NCI-H2107 (cell line): ENCODE results near the gene APBA2.
"Not testable (repeated sequence)": the region's sequence is repeated elsewhere in the genome, so short reads cannot be mapped to it uniquely, and the experiment has no call there.

Experiments used
- DNase-seq: peaks from one replicate; lab custom pipeline; 2025; lab: John Stamatoyannopoulos, UW

The APBA2 gene

DNA sequence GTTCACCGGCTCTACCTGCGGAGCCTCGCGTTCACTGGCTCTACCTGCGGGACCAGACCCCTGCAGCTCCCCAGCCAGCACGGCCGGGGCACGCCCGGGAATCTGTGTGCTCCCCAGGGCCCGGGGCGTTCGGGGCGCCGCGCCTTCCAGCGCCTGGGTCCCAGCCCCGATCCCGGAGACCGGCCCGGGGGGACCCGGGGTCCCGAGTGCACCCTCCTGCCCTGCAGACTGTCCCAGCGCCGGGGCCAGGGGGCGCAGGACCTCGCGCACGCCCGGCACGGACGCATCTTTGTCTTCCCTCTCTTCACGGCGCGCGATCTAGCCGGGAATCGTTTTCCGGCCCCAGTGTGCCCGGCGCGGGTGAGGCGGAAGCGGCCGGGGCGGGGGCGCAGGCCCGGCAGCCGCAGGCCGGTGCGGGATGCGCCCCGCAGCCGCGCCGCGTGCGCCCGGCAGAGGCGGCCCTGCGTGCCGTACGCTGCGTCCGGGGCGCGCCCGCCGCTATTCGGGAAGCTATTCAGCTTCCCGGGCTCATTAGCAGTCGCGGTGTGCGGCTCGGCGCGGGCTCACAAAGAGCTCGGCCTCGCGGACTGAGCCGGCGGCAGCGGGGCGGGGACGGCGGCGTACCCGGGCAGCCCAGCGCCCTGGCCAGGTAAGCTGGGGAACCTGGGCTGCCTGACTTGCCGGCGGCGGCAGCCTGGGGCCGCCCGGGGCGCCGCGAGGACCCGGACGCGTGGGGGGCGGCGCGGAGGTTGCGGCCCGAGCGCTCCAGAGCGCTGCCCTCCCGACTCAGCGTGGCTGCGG, at the start of gene APBA2:
Gene APBA2, plus strand, starts transcription at position 345 of the 801 bp plus-strand sequence. CDS start 167,911 bp downstream, outside the sequence.
- DNase-seq, result no peak

DNA sequence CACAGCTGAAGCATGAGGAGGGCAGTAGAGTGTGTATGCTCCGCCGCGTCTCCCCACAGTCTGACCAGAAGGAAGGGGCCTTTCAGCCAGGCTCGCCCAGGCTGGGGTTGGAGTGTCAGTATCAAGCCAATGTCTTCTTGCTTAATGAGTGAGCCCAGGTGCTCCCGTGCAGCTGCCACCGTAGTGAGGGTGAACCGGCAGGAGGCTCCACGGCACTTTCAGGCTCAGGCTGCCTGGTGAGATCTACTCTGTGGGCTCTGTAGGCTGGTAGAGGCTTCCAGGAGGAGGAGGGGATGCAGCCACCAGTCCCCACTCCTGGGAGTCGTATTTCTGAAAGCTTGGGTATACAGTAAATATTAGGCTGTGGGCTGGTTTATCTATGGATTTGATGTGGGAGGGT, 45.5 kb upstream of the APBA2 start:
- not testable (repeated sequence) for DNase-seq

DNA sequence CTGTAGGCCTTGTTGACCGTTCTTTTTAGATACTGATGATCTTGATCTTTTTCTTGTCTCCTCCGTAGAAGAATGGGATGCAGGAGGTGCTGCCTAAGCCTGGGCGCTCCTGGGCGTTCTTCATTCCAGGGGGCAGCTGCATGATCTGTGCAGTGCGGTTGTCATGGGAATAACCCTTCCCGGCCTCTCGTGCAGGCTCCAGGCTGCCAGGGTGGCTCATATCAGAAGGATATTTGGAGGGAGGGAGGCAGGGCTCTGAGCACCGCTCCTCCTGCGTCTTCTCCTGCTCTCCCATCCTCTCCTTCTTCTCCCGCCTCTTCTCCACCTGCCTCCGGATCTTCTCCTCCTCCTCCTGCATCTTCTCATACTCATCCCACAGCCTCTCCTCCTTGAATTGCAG, 43.6 kb upstream of the APBA2 start:
- not testable (repeated sequence) for DNase-seq

DNA sequence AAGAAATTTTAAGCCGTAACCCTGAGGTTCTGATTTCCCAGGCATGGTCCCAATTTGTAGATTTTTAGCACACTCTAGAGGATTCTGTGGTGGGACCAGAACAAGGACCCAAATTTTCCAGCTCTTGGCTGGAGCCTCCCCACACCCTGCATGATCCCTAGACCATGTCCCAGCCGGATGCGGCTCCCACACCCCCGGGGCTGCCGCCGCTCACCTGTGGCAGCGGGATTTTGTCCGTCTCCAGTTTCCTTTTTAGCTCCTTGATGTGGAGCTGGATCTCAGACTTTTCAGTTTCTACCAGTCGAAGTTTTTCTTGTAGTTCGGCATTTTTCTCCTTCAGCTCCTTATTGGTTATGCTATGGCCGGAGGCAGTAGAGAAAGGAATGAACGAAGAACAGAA, 42.3 kb upstream of the APBA2 start:
- not testable (repeated sequence) for DNase-seq

DNA sequence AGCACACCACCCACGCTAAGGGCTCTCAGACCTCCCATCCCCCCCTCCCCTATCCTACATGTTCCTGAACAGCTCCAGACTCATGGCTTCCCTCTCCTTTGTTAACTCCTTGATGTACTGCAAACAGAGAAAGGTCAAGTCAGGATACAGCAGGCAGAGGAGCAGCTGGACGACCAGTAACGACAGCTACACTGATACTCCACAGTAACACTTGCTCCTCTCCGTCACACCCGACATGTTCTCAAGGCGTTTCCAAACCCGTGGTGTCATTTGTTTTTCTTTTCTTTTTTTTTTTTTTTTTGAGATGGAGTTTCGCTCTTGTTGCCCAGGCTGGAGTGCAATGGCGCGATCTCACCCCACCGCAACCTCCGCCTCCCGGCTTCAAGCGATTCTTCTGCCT, 41.6 kb upstream of the APBA2 start:
- not testable (repeated sequence) for DNase-seq

DNA sequence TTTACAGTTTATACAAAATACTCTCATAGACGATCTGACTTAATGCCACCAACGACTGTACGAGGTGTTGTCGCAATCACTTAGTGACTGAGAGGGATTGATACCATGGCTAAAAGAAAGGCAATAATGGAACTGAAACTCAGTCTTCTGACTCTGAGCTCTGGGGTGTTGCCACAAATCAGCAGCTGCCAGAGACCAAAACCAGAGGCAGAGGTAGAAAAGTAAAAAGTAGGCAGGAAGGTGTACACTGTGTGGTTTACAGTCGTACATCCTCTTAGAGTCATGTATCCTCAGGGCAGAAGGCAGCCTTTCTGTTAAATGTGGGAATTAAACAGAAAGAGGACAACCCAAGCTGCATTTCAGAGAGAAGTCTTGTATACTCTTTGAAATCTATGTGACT, 38.5 kb upstream of the APBA2 start:
- not testable (repeated sequence) for DNase-seq

DNA sequence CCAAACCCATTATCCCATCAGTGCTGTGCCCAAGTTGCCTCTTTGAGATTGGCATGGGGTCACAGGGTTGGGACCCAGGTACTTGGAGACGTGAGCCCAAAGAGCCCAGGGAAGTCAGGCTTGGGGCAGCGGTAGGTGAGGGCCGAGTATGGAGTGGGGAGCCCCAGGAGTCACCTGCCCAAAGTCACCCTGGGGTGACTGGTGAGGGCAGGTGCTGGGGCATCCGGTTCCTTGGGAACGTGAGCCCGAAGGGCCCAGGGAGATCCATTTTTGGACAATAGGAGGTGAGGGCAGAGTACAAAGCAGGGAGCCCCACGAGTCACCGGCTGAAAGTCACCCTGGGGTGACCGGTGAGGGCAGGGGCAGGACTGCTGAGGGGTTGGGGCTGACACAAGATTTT, 37.8 kb upstream of the APBA2 start:
- DNase-seq, result not testable (repeated sequence)

DNA sequence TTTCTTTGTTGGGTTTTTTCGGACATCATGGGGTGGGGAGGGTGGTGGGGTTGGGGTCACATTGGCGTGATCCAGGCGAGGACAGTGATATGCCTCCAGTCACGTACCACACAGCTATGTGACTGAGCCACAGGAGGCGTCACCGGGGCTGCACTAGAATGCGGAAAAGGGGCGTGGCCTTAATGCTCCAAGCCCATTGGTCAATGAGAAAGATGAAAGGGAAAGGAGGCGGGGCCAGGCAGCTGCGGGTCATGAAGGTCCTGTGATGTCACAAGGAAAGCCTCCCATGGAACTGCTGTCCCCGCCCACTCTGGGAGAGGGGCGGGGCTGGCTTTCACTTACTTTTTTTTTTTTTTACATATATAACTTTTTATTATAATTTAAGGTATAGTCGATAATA, 37.3 kb upstream of the APBA2 start, which contains the start of gene GOLGA6L7:
Gene GOLGA6L7, minus strand, starts transcription at position 124 of the 400 bp plus-strand sequence. Its CDS starts 95 bp downstream, at position 29.
- not testable (repeated sequence) for DNase-seq

DNA sequence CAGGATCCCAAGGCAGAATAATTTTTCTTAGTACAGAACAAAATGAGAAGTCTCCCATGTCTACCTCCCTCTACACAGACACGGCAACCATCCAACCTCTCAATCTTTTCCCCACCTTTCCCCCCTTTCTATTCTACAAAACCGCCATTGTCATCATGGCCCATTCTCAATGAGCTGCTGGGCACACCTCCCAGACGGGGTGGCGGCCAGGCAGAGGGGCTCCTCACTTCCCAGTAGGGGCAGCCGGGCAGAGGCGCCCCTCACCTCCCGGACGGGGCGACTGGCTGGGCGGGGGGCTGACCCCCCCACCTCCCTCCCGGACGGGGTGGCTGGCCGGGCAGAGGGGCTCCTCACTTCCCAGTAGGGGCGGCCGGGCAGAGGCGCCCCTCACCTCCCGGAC, 36.5 kb upstream of the APBA2 start:
- not testable (repeated sequence) for DNase-seq

DNA sequence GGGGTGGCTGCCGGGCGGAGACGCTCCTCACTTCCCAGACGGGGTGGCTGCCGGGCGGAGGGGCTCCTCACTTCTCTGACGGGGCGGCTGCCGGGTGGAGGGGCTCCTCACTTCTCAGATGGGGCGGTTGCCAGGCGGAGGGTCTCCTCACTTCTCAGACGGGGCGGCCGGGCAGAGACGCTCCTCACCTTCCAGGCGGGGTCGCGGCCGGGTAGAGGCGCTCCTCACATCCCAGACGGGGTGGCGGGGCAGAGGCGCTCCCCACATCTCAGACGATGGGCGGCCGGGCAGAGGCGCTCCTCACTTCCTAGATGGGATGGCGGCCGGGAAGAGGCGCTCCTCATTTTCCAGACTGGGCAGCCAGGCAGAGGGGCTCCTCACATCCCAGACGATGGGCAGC, 36.0 kb upstream of the APBA2 start:
- not testable (repeated sequence) for DNase-seq

DNA sequence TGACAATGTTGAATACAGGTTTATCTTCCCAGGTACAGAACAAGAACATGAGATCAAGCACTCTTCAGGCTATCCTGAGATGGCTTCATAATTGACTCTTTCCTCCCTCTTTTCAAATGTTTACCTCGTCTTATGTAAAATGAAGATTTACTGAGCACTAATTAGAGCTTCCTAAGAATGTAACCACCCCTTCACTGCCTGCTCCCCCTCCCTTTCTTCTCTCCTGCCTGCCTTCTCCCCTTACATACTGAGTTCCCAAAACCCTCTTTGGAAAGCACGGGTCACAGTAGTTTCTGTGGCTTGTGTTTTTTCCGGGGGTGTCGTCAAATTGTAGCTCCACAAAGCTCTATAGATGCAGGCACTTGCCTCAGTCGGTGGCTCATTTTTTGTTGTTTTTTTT, 32.1 kb upstream of the APBA2 start:
- not testable (repeated sequence) for DNase-seq

DNA sequence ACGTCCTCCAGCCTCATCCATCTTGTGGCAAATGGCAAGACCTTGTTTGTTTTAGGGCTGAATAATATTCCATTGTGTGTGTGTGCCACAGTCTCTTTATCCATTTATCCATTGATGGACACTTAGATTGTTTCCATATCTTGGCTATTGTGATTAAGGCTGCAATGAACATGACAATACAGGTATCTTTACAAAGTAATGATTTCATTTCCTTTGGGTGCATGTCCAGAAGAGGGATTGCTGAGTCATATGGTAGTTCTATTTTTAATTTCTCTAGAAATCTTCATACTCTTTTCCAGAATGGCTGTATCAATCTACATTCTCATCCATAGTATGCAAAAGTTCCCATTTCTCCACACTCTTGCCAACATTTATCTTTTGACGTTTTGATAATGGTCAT, 31.2 kb upstream of the APBA2 start:
- not testable (repeated sequence) for DNase-seq

DNA sequence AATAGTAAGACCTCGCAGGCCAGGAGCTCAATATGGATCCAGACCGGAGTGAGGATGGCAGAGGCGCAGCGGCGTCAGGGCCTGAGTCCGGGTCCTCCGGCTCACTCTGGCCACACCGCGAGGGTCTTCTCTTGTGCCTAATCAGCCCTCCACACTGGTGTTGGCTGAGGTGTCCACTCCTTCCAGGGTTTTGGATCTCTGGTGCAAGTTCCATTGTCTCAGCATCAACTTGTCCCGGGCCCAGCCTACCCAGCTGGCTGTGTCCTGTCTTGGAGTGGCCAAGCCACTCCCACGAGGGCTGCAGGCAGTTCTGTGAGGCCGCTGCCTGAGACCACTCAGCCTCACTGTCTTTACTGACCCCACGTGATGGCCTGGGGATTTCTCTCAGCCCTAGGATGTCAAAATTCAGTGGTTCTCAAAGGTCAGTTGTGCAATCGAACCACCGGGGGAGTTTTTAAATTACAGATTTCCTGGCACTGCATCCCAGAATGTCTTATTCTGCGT, 24.7 kb upstream of the APBA2 start:
- no peak for DNase-seq

DNA sequence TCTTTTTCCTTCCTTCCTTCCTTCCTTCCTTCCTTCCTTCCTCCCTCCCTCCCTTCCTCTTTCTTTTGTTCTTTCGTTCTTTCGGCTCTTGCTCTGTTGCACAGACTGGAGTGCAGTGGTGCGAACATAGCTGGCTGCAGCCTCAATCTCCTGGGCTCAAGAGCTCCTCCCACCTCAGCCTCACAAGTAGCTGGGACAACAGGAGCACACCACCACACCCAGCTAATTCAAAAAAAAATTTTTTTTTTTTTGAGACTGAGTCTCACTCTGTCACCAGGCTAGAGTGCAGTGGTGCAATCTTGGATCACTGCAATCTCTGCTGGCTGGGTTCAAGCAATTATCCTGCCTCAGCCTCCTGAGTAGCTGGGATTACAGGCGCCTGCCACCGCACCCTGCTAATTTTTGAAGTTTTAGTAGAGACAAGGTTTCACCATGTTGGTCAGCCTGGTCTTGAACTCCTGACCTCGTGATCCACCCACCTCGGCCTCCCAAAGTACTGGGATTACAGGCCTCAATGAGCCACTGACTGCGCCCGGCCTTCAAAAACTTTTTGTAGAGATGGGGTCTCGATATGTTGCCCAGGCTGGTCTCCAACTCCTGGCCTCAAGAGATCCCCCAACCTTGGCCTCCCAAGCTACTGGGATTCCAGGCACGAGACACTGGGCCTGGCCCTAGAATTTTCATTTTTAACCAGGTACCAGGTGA, 24.0 kb upstream of the APBA2 start:
- DNase-seq, result not testable (repeated sequence)

DNA sequence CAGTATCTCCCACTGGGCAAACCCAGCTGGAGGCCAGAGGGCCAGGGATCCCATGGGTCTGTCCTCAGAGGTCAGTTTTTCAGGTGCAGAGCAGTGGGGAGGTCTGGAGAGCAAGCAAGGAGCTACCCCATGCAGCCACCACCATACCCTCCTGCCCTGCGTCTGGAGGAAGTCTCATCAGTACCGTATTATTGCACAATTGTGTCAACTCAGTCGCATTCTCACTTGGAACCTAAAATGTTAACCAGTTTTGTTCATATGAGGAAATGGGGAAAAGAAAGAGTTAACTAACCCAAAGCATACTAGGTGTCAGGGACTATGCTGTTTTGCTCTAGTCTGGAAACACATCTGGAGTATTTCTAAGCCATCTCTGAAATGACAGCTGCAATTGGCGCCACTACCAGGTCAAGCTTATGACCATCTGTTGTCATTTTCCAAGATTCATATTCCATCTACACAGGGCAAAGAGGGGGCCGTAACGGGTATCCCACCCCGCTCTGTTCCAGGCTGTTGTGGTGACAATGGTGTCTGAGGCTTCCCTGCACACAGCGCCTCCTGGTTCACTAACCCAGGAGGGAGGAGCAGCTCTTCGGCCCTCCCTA, 16.9 kb upstream of the APBA2 start:
- DNase-seq, result no peak

DNA sequence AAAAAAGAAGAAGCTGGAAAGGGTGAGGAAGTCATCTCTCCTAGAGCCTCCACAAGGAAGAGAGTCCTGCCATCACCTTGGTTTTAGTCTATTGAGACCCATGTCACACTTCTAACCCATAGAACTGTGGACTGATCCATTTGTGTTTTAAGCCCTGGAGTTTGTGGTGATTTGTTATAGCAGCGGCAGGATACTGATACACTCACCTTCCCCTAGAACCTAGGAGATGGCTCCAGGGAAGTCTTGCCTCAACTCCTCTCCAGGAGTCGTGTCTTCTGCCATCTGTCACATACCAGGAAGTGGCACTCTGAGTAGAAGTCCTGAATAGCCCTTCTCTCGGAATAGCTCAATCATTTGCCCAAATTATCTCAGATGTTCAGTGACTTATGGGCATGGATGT, 14.6 kb upstream of the APBA2 start:
- no peak for DNase-seq

DNA sequence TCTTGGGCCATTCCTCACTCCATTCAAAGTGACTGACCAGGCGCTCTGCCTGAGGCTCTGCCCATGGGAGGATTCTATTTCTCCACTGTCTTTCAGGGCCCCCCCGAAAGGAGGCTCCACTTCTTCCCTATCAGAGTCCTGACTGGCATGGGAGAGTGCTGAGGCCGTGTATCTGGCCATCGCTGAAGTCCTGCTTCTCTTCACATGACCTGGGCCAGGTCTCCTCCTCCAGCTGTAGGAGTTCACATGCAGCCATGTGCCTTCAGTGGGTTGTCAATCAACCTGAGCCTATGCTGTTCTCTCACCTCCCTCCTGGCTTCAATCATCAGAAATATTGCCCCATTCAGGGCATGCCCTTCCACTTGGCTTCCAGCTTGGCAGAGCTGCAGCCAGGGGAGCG, 12.8 kb upstream of the APBA2 start:
- no peak for DNase-seq

DNA sequence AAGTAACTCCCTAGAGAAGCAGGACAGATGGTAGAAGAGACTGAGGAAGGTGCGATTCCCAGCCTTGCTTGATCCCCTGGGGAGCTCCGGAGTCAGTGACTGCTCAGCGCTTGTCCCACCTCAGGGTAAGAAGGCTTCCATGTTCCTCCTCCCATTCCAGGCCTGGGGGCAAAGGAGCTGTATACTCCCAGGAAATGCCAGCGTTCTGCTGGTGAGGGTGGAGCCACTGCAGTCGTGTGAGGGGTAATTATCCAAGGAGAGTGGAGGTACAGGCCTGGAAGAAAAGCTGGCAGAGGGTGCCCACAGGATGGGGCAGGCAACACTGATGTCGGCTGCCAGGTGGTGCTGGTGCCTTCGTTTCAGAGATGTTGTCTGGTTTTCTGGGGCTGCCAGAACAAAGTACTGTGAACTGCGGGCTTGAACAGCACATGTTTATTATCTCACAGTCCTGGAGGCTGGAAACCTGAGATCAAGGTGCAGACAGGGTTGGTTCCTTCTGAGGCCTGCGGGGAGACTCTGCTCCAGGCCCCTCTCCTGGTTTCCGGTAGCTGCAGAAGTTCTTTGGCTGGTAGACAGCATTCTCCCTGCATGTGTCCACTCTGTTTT, 12.1 kb upstream of the APBA2 start:
- no peak for DNase-seq

DNA sequence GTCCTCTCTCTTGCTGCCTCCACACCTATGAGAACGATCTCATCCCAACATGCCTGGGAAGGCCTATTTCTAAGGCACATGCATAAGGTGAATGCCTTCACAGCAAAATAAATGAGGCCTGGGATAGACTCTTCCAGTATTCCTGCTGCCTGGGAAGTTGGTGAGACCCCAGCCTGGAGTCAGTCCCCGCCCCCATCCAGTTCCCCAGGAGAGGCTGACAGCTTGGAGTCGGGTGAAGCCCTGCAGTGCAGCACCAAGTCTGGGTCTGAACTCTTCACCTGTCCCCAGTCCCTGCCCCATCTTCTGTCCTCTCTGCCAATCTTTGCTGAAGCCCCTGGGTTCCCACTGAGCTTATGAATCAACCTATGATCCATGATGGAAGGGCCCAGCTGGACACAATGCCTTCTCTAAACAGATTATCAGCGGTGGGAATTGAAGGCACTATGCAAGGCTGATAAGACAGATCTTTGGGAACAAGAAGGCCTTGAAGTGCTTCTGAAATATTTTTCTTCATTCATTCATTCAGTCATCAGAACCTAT, 10.2 kb upstream of the APBA2 start:
- DNase-seq, result no peak

DNA sequence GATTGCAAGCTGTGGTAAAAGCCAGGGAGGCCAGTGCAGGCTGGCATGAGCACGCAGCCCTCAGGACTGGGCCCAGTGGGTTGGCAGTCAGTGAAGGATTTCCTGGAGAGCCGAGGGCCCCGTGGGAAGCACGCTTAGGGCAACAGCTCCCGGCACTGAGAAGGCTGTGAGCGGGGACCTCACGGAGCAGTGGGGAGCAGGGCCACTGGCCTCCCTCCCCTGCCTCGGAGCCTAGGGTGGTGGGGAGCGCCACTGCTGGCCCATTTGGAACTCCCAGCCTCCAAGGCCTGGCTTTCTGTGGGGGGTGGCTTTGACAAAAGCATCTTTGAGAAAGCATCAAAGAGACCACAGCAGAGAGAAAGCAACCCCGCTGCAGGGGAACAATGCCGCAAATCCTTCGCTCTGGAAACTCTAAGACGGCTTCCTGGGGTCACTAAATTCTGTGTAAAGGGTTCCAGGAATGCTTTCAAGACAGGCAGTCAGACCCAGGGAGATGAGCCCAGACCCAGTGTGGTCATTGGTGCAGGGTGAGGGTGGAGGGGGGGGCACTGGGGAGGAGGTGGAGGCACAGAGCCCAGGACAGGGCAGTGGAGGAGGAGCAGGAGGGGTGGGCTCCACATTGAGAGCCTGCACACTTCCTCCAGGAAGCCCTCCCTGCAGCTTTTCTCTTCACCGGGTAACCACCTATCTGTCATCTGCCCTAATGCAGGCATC, 9.5 kb upstream of the APBA2 start:
- no peak for DNase-seq

DNA sequence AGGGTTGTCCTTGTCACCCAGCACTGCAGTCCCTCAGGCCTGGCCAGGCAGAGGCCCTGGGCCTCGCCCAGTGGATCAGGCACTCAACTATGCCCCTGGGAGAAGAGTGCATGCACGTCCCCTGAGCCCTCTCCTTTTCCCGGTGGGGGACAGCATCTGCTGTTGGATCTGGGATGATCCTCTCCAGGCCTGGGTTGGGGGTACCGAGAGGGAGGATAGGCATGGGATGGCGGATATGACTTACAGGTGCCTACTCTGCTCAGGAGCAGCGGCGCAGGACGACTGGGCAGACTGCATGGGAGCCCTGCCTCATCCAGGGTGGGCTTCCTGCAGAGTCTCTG, 9.0 kb upstream of the APBA2 start:
- DNase-seq, result no peak
